ENCODE data around the gene NPY5R.

Gene NPY5R

DNA sequence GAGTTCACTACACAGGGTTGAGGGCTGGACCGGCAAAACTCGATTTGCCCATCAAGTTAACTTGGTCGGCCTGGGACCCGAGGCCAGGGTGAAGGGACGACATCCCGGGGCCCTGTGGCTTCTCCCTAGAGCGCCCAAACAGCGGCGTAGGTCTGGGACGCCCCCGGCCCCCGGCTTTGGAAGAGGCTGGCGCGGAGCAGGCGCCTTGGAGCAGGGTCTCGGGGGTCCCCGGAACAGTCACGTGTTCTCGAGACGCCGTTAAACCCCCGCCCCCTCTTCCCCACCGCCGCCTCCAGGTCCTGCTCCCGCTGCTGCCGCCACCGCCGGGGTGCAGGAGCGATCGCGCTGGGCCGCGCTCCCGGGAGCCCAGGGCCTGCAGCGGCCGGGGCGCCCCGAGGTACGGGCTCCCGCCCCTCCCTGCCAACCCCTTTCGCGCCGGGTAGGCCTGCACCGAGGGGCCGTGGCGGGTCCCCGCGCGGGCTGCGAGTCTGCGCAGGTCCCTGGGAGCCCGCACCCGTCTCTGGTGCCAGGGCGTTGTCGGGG lies at the start of gene NPY5R:
NPY5R (plus strand) TSS at position 289 of the 543 bp plus-strand sequence. CDS start 6,382 bp downstream, outside the sequence.
- DNase-seq: no peak

GRCh38 chr4:163295138-163295537 lies 48.6 kb upstream of the NPY5R start:
- no peak for DNase-seq

DNA sequence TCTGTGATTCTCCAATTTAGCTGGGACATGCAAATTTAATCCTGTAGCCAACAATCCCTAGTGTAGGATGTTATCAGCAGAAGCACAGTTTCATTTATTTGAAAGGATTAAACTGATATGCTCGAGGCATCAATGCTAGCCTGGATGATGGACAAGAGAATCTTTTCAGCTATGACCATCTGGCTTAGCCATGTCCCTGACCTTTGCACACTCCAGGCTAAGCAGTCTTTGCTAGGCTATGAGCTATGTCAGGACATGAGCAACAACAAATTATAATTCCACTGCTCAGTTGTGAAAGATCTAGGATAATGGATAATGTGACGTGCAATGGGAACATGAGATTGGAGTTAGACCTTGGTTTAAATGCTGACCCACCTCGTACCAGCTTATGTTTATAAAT lies 43.2 kb upstream of the NPY5R start:
- DNase-seq: no peak

DNA sequence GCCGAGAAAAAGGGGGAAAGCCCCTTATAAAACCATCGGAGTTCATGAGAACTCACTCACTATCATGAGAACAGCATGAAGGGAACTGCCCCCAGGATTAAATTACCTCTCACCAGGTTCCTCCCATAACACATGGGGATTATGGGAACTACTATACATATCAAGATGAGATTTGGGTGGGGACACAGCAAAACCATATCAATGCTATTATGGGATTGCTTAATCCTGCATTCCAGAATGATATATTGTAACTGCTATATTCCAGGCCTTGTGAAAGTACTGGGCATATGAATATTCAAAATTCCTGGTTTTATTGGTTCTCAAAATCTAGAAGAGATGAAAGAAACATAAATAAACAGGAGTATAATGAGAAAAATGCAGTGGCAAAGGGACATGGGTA lies 40.6 kb upstream of the NPY5R start:
- DNase-seq: no peak

- no peak for DNase-seq
Observed at GRCh38 chr4:163309466-163309865, 34.2 kb upstream of the NPY5R start.

DNA sequence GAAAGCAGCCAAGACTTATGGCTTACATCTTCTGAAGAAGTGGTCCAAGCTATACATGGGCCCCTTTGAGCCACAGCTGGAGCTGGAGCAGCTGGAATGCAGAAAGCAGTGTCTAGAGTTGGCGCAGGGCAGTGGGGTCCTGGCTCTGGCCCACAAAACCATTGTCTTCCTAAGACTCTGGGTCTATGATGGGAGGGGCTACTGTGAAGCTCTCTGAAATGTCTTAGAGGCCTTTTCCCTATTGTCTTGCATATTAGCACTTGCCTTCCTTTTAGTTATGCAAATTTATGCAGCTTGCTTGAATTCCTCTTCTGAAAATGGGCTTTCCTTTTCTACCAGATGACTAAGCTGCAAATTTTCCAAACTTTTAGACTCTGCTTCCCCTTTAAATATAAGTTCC lies 26.6 kb upstream of the NPY5R start:
- no peak for DNase-seq

DNA sequence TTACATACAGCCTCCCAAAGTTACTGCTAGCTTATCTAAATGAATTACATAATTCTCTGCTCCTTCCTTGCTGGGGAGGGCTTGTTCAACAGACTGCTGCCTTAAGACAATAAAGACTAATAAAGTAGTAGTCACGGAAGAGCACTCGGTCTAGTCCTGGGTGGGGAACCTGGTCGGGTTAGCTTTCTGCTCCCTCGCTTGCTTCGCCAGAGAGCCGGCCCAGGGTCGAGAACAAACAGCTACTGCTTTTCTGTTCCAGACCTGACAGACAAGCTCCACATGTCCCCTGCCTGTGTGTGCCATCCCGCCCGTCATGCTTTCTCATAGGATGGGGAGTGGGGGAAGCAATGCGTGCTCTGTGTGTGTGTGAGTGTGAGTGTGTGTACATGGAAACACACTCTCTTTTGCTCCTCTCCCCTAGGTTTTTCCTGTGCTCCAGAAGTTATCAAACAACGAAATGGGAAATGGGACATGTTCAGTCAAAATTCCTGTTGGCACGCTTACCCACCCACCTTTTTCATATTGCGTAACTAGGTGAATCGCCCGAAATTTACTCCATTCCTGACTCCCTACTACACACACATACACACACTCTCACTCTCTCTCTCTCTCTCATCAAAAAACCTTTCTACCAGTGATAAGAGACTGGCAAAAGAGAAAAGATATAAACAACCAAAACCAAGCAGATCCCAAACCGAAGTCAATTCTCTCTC lies 12.6 kb upstream of the NPY5R start:
- no peak for DNase-seq

DNA sequence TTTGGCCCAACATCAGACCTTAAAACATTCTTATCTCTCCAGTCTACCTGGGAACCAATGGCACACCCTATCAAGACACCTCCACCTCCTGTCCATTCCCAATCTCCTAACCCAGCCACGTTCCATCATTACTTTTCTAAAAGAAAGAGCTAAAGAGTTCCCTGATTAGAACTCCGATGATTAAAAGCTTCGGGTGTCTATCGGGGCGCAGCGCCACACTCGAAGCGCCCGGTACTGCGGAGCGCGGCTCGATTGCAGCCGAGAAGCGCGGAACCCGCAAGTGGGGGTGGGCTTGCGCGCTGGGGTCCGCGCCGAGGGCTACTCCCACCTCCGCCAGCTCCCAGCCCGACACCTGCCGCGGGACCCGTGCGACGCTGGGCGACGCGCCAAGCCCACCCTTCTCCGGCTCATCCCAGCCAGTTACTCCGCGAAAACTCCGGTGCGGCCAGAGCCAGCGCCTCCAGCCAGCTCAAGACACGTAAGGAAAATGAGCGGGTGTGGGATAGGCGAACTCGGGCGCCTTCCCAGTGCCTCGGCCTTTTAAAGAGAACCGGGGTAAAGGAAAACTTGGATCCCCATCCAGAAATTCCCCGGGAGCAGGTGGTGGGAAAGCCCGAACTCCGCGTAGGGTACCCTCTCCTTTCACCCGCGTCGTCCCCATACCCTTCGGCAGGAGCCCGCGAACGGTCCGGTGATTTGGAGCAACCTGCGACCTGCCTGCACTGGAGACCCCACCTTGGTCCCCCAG lies 11.9 kb upstream of the NPY5R start:
- no peak for DNase-seq

DNA sequence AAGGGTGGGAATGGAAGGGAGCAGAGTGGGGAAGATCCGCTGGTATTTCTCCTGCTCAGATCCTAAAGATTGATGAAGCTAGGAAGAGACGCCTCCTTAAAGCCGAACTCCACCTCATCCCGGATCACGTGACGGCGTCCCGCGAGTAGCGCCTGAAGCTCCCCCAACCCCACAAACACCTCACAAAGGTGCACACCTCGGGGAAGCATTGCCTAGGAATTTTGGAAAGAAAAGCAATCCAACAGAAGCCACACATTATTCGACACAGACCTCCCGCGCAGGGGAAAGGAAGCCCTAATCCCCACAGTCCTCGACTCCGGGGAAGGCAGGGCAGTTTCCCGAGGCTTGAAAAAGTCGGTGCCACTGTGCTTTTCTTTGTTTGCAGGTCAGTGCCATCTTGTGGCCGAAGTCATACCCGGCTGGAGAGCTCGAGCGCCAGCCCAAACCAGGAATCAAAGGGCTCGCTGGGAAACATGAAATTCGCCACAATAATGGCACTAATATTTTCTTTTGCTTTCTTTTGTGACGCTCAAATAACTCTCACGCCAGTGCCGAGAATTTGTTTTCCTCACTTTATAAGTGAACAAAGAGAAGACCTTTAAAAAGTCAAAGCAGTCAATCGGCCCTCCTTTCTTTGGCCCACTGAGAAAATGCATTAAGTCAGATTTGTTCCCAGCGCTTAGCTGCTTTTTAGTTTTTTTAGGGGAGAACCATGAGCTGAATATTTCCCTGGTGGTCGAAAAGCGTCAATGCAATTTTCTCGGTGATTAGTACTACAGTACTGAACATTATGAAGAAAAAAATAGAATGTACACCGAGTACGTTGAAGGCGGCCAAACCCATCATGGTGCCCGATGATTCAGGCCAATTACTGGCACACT lies 10.9 kb upstream of the NPY5R start, which contains the start of gene NPY1R:
NPY1R (minus strand) TSS at position 71 of the 881 bp plus-strand sequence. CDS start 6,042 bp downstream, outside the sequence.
- peak; percentile 33 for DNase-seq

GRCh38 chr4:163335384-163335783 lies 8.3 kb upstream of the NPY5R start:
- no peak for DNase-seq

DNA sequence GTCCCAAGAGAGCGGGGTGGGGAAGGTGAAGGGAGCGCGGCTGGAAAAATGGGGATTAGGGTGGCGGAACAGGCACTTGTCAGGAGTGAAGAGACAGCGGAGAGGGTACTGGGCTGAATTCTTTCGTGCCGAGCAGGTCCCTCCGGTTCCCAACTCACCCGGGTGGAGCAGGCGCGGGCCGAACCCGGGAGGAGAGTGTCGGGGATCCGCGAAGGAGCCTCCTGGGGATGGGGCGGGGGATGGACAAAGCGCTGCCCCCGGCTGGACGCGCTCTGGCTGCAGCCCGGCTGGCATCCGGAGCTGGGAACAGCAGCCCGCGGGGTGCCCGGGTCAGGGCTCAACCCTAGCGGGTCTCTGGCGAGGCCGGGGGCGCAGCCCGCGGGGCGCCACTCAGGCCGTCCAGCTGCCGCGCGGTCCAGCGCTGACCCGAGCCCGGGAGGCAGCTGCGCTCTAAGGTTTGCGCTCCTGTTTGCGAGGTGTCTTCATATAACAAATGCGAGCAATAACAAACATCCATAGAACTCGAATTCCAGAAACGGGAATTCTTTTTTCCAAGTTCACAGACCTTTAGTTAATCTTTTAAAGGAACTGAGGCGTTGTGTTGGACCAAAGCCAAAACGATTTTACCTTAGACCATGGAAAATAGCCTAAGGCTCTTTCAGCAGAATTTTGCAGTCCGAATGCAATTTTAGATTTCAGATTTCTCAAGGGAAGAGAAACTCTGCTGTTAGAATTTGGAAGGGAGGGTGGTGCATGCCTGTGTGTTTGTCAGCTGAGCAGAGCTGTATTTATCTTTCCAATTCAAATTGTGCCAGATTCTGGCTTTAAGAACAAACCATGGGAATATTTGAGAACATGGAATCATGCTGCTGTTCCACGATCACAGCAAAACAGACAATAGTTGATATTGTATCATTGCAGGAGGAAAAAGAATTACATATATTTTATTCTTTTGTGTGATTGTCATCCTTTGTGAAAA lies 744 bp downstream of the NPY5R start:
- no peak for DNase-seq

GRCh38 chr4:163350672-163351071 lies 7.0 kb downstream of the NPY5R start:
- no peak for DNase-seq

GRCh38 chr4:163353054-163353453 lies 9.4 kb downstream of the NPY5R start:
- no peak for DNase-seq

DNA sequence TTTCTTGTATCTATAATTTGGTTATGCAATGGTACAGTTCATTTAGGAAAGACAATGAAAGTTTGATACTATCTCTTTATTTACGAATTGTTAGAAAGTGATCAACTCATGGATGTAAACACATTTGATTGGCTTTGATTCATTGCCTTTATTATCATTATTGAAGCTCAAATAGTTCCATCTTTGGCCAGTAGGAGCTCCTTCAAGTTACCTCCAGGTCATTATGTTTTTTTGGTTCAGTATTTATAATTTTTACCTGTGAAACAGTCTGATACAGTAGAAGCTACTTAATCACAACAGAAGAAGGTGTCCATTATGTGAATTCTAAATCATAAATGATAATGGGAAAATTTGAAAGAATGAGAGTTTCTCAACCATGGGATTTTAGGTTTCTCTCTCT lies 12.4 kb downstream of the NPY5R start:
- no peak for DNase-seq

GRCh38 chr4:163367651-163368050 lies 24.0 kb downstream of the NPY5R start:
- no peak for DNase-seq

DNA sequence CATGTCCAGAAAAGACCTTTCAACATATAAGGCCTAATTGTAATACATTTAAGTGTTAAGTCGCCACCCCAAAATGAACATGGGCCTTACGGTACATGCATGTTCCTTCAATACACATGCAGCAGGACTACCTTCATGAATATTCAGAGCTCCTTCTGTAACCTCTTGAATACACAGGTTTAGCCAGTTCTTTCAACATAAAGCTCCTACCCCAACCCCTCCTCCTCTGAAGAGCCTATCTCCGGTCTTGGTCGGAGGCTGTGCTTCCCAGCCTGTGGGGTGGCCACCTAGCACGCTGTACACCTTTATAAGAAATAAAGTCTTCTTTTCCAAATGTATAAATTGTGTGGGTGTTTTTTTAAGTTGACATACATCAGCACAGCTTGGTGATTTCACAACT lies 28.3 kb downstream of the NPY5R start:
- no peak for DNase-seq

GRCh38 chr4:163378661-163379060 lies 35.0 kb downstream of the NPY5R start:
- no peak for DNase-seq

DNA sequence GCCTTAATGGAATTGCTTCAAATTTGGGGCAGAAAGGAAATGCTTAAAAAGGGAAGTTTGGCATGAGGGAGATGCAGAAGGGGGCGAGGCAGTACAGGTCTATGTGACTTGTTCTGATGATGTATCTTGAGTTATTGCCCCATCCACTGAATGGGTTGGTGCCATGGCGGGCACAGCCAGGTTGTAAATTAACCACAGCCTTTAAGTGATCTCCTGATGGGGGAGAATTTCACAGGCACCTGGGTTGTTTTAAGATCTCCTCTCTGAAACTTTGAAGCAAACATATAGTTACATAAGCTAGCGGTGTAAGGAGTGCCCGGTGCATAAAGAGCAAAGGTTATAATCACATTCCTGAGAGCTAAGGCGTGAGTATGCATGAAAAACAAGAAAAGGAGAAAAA lies 37.0 kb downstream of the NPY5R start:
- no peak for DNase-seq

- DNase-seq: no peak
Observed at GRCh38 chr4:163382178-163382869, 38.6 kb downstream of the NPY5R start.

DNA sequence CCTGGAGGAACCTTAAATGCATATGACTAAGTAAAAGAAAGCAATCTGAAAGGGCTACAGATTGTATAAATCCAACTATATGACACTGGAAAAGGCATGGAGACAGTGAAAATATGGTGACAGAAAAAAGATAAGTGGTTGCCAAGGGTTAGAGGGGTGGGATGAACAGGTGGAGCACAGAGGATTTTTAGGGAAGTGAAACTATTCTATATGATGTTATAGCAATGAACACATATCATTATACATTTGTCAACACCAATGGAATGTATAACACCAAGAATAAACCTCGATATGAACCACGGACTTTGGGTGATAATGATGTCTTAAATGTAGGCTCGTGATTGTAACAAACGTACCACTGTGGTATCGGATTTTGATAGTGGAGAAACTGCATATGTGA lies 40.7 kb downstream of the NPY5R start:
- no peak for DNase-seq

DNA sequence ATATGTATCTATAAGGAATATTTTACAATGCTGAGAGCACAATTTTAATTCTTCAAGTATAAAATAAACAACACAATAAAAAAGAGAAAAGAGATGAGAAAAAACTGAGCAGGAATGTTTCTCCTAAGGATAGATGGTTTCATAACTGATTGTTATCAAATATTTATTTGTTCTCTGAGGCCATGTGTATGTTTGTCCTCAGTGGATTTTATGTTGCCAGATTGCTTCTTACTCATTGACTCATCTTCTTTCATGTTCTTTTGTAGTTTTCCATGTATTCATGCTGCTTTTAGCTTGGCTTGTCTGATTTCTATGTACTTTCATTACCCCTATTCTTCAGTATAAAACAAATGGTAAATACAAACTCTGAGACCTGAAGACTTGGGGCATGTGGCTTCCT lies 41.2 kb downstream of the NPY5R start:
- DNase-seq: no peak

Measured in stimulated activated CD4-positive, alpha-beta T cell treated with anti-CD3 and anti-CD28 coated beads, Interleukin-1b, Interleukin-23, amount 100 ng/mL, for 48 hours (primary cell).